GM18867 (cell line): ENCODE data around the gene SNAPC5.
A peak's percentile ranks its signal among the peaks of the same experiment; 100 is the strongest.
"Not testable (repeated sequence)": the region's sequence is repeated elsewhere in the genome, so short reads cannot be mapped to it uniquely, and the experiment has no call there.

Source experiments
- ATAC-seq: cut with Tn5 transposase; IDR thresholded peaks from one replicate; pipeline ENCODE4 v1.9.1; 2021; ENCODE audit warnings: mild to moderate bottlenecking, moderate library complexity; ENCODE audit not compliant: unreplicated experiment

The SNAPC5 gene

GRCh38 chr15:66497502-66498455, at the start of gene SNAPC5:
SNAPC5 (minus strand) TSS chr15:66497762; CDS start chr15:66497731, 31 bp downstream.
- ATAC-seq, result peak; percentile 81

GRCh38 chr15:66545255-66545654, 47.7 kb upstream of the SNAPC5 start:
- ATAC-seq, result no peak

GRCh38 chr15:66542896-66543295, 45.3 kb upstream of the SNAPC5 start:
- ATAC-seq, result no peak

GRCh38 chr15:66535056-66535455, 37.5 kb upstream of the SNAPC5 start:
- ATAC-seq, result no peak

- no peak for ATAC-seq
Measured at GRCh38 chr15:66524838-66525237, 27.3 kb upstream of the SNAPC5 start.

- no peak for ATAC-seq
Measured at GRCh38 chr15:66523926-66524325, 26.4 kb upstream of the SNAPC5 start.

GRCh38 chr15:66515901-66516322, 18.4 kb upstream of the SNAPC5 start:
- ATAC-seq, result no peak

- no peak for ATAC-seq
Measured at GRCh38 chr15:66514586-66514985, 17.0 kb upstream of the SNAPC5 start.

GRCh38 chr15:66508293-66508883, 10.8 kb upstream of the SNAPC5 start:
- no peak for ATAC-seq

- ATAC-seq, result no peak
Measured at GRCh38 chr15:66505818-66506217, 8.3 kb upstream of the SNAPC5 start.

GRCh38 chr15:66505430-66505811, 7.9 kb upstream of the SNAPC5 start:
- no peak for ATAC-seq

GRCh38 chr15:66504563-66505429, 7.2 kb upstream of the SNAPC5 start, which contains the start of the genes RPL4 and ZWILCH:
RPL4 (minus strand) TSS chr15:66504855; CDS start chr15:66504790, 65 bp downstream.
ZWILCH (plus strand) TSS chr15:66505326; CDS start chr15:66505339, 13 bp downstream.
- peak; percentile 75 for ATAC-seq

- no peak for ATAC-seq
Measured at GRCh38 chr15:66503780-66504562, 6.4 kb upstream of the SNAPC5 start.

GRCh38 chr15:66503041-66503648, 5.6 kb upstream of the SNAPC5 start:
- not testable (repeated sequence) for ATAC-seq

- ATAC-seq, result no peak
Measured at GRCh38 chr15:66502491-66502890, 4.9 kb upstream of the SNAPC5 start.

- not testable (repeated sequence) for ATAC-seq
Measured at GRCh38 chr15:66500346-66500745, 2.8 kb upstream of the SNAPC5 start.

GRCh38 chr15:66498501-66499386, 1.2 kb upstream of the SNAPC5 start:
- no peak for ATAC-seq

- ATAC-seq, result peak; percentile 12
Measured at GRCh38 chr15:66496951-66497501, 536 bp downstream of the SNAPC5 start.
